IMR-90 (cell line): ENCODE measurements around the gene FKBP1B. TPM values are rescaled to one million over a fixed set of nuclear protein-coding genes. Genes with fewer than 3 reads are reported as not detected.

Source experiments
- ATAC-seq: fragments of 200-7000 bp; cut with Tn5 transposase; 2 replicates; pipeline ENCODE4 v1.9.1; 2020; ENCODE audit warnings: low read depth, mild to moderate bottlenecking, moderate library complexity
- BruUV-seq: library from RNA; stranded (reverse); fragments of 400-500 nt; replicated peaks from 2 replicates; lab custom pipeline; 2021; lab: Mats Ljungman, UMichigan
- CTCF ChIA-PET: fragments of 300-600 bp; formaldehyde crosslinking; extraction: SDS; loops from one replicate; lab custom pipeline; 2021; ENCODE audit warnings: antibody characterized with exemption; lab: Yijun Ruan, JAX
- POLR2A ChIA-PET: fragments of 300-600 bp; sonication (Branson Sonifier 250); formaldehyde crosslinking; loops from one replicate; lab custom pipeline; 2022; ENCODE audit warnings: antibody characterized with exemption; ENCODE audit not compliant: unreplicated experiment; lab: Charles Lee
- DNase-seq: peaks from one replicate; pipeline ENCODE4 v3.0.0; 2013
- H2AFZ ChIP-seq: replicated peaks from 2 replicates; pipeline ENCODE3; 2013; ENCODE audit warnings: low read length, mild to moderate bottlenecking; ENCODE audit not compliant: poor library complexity
- H2AK5ac ChIP-seq: 2 replicates; pipeline ENCODE4 v1.6.1; 2013; ENCODE audit warnings: low read depth, low read length, inconsistent platforms
- H2AK9ac ChIP-seq: replicated peaks from 2 replicates; pipeline ENCODE3; 2013; ENCODE audit warnings: mild to moderate bottlenecking, low read depth, low read length, moderate library complexity; ENCODE audit not compliant: poor library complexity
- H2BK120ac ChIP-seq: 2 replicates; pipeline ENCODE4 v1.6.1; 2013; ENCODE audit warnings: low read depth, low read length, inconsistent platforms
- H2BK15ac ChIP-seq: 3 replicates; pipeline ENCODE4 v1.6.1; 2013; ENCODE audit warnings: low read depth, low read length, inconsistent platforms
- H2BK20ac ChIP-seq: 2 replicates; pipeline ENCODE4 v1.6.1; 2013; ENCODE audit warnings: low read depth, mild to moderate bottlenecking, inconsistent platforms, low read length, moderate library complexity
- H2BK5ac ChIP-seq: 2 replicates; pipeline ENCODE4 v1.6.1; 2013; ENCODE audit warnings: mild to moderate bottlenecking, low read depth, low read length, inconsistent platforms; ENCODE audit not compliant: poor library complexity, severe bottlenecking
- H3K14ac ChIP-seq: replicated peaks from 2 replicates; pipeline ENCODE4 v1.6.1; 2013; ENCODE audit warnings: low read depth, low read length, inconsistent platforms
- H3K18ac ChIP-seq: 2 replicates; pipeline ENCODE4 v1.6.1; 2013; ENCODE audit warnings: low read depth, low read length, control low read depth
- H3K23ac ChIP-seq: 2 replicates; pipeline ENCODE4 v1.6.1; 2013; ENCODE audit warnings: low read depth, low read length, inconsistent platforms
- H3K27ac ChIP-seq: 2 replicates; pipeline ENCODE4 v1.5.1; 2013; ENCODE audit warnings: mild to moderate bottlenecking, control low read depth, low read length; ENCODE audit not compliant: insufficient read depth
- H3K27me3 ChIP-seq: 2 replicates; pipeline ENCODE4 v1.6.1; 2013; ENCODE audit warnings: low read length; ENCODE audit not compliant: control insufficient read depth, insufficient read depth
- H3K36me3 ChIP-seq: 2 replicates; pipeline ENCODE4 v1.6.1; 2013; ENCODE audit warnings: low read length, mixed read lengths; ENCODE audit not compliant: control insufficient read depth, insufficient read depth
- H3K4ac ChIP-seq: 2 replicates; pipeline ENCODE4 v1.6.1; 2013; ENCODE audit warnings: low read depth, low read length, inconsistent platforms
- H3K4me1 ChIP-seq: 2 replicates; pipeline ENCODE4 v1.6.1; 2013; ENCODE audit warnings: low read length, mixed read lengths; ENCODE audit not compliant: control insufficient read depth, insufficient read depth
- H3K4me2 ChIP-seq: 2 replicates; pipeline ENCODE4 v1.6.1; 2013; ENCODE audit warnings: low read depth, mild to moderate bottlenecking, control low read depth, low read length, moderate library complexity
- H3K4me3 ChIP-seq: 2 replicates; pipeline ENCODE4 v1.5.1; 2013; ENCODE audit warnings: low read depth, mild to moderate bottlenecking, control low read depth, low read length, moderate library complexity; ENCODE audit not compliant: insufficient read depth
- H3K56ac ChIP-seq: 2 replicates; pipeline ENCODE4 v1.6.1; 2013; ENCODE audit warnings: low read length, inconsistent platforms; ENCODE audit not compliant: insufficient read depth; ENCODE audit errors: extremely low read depth
- H3K79me1 ChIP-seq, 2 experiments: 2 replicates each; pipeline ENCODE4 v1.6.1; 2013; ENCODE audit warnings: low read length in 2 of 2, inconsistent platforms in 1 of 2, low read depth in 1 of 2
- H3K9ac ChIP-seq: 2 replicates; pipeline ENCODE4 v1.6.1; 2013; ENCODE audit warnings: low read depth, low read length, control low read depth
- H3K9me1 ChIP-seq: 2 replicates; pipeline ENCODE4 v1.6.1; 2013; ENCODE audit warnings: low read length, inconsistent platforms; ENCODE audit not compliant: insufficient read depth
- H3K9me3 ChIP-seq: 2 replicates; pipeline ENCODE4 v1.6.1; 2013; ENCODE audit warnings: low read length; ENCODE audit not compliant: control insufficient read depth, insufficient read depth
- H4K20me1 ChIP-seq: 2 replicates; pipeline ENCODE4 v1.6.1; 2013; ENCODE audit warnings: low read length, inconsistent platforms; ENCODE audit not compliant: insufficient read depth
- H4K5ac ChIP-seq: 2 replicates; pipeline ENCODE4 v1.6.1; 2013; ENCODE audit warnings: mild to moderate bottlenecking, low read depth, low read length, control low read depth
- H4K8ac ChIP-seq, 2 experiments: 2 replicates each; pipeline ENCODE4 v1.6.1; 2013; ENCODE audit warnings: low read depth in 2 of 2, low read length in 2 of 2, control low read depth in 1 of 2, inconsistent platforms in 1 of 2
- H4K91ac ChIP-seq: 2 replicates; pipeline ENCODE4 v1.6.1; 2013; ENCODE audit warnings: low read depth, low read length, inconsistent platforms; ENCODE audit not compliant: insufficient read depth
- BHLHE40 ChIP-seq: fragments of 150-350 bp; IDR thresholded peaks from 2 replicates; pipeline ENCODE4 v1.6.1; 2016; ENCODE audit warnings: mild to moderate bottlenecking, low read depth, low read length
- CEBPB ChIP-seq: IDR thresholded peaks from 2 replicates; pipeline ENCODE4 v1.6.1; 2012; ENCODE audit warnings: low read depth, low read length, improper control_type of control experiment
- CHD1 ChIP-seq: IDR thresholded peaks from 2 replicates; pipeline ENCODE4 v1.6.1; 2012; ENCODE audit warnings: low read depth, low read length, improper control_type of control experiment
- FOS ChIP-seq: fragments of 150-350 bp; IDR thresholded peaks from 2 replicates; pipeline ENCODE4 v1.6.1; 2016; ENCODE audit warnings: low read depth, low read length
- MAFK ChIP-seq: IDR thresholded peaks from 2 replicates; pipeline ENCODE4 v1.6.1; 2012; ENCODE audit warnings: low read depth, low read length, improper control_type of control experiment
- MAZ ChIP-seq: IDR thresholded peaks from 2 replicates; pipeline ENCODE4 v1.6.1; 2012; ENCODE audit warnings: low read depth, mild to moderate bottlenecking, low read length, improper control_type of control experiment, moderate library complexity, borderline replicate concordance
- MXI1 ChIP-seq: IDR thresholded peaks from 2 replicates; pipeline ENCODE4 v1.6.1; 2012; ENCODE audit warnings: low read depth, mild to moderate bottlenecking, low read length, moderate library complexity, borderline replicate concordance
- NFE2L2 ChIP-seq: fragments of 150-350 bp; IDR thresholded peaks from 2 replicates; pipeline ENCODE4 v1.6.1; 2016; ENCODE audit warnings: low read depth, mild to moderate bottlenecking, low read length
- POLR2A ChIP-seq: IDR thresholded peaks from 2 replicates; pipeline ENCODE4 v1.6.1; 2012; ENCODE audit warnings: mild to moderate bottlenecking, low read depth, low read length
- RAD21 ChIP-seq: IDR thresholded peaks from 2 replicates; pipeline ENCODE4 v1.6.1; 2012; ENCODE audit warnings: low read length, improper control_type of control experiment
- RCOR1 ChIP-seq: IDR thresholded peaks from 2 replicates; pipeline ENCODE4 v1.6.1; 2012; ENCODE audit warnings: mild to moderate bottlenecking, low read length, improper control_type of control experiment; ENCODE audit not compliant: insufficient replicate concordance
- RFX5 ChIP-seq: IDR thresholded peaks from 2 replicates; pipeline ENCODE4 v1.8.0; 2012; ENCODE audit warnings: low read depth, mild to moderate bottlenecking, low read length, moderate library complexity
- SMC3 ChIP-seq: fragments of 150-350 bp; IDR thresholded peaks from 2 replicates; pipeline ENCODE4 v1.6.1; 2016; ENCODE audit warnings: low read depth, mild to moderate bottlenecking, antibody characterized with exemption, low read length, moderate library complexity
- WGBS, 2 experiments: methylation state at CpG; one replicate each; pipeline versions ENCODE4 v1.1.5 to v1.1.7; 2013; ENCODE audit warnings: missing lambda C conversion rate in 2 of 2; ENCODE audit not compliant: insufficient read length in 1 of 2; ENCODE audit errors: extremely low coverage in 2 of 2; 5-methylcytosine and 5-hydroxymethylcytosine counted together
- dilution Hi-C: fragments of 300-500 bp; cut with HindIII; formaldehyde crosslinking; loops from one replicate; pipeline ENCODE4 v1.14.3; 2018; ENCODE audit warnings: low sequenced_read_pairs; ENCODE audit not compliant: unreplicated experiment
- in situ Hi-C: fragments of 300-500 bp; cut with MboI; formaldehyde crosslinking; loops from 3 replicates; pipeline ENCODE4 v1.14.3; 2019; ENCODE audit warnings: low sequenced_read_pairs, inconsistent platforms, mixed read lengths
- intact Hi-C: fragments of 100-400 bp; cut with micrococcal nuclease; formaldehyde crosslinking; loops from 2 replicates; pipeline ENCODE4 v1.10.0; 2022
- polyA plus RNA-seq, 3 experiments: library from polyadenylated mRNA; depleted of rRNA; stranded (reverse); fragments of >200 nt; gene quantifications; 2 replicates each; pipeline ENCODE4 v1.2.3, GENCODE V29; 2012; ENCODE audit warnings: low replicate concordance in 1 of 3
- total RNA-seq: library from RNA; depleted of rRNA; stranded (reverse); fragments of >200 nt; gene quantifications from 2 replicates; pipeline ENCODE4 v1.2.3, GENCODE V29; 2012
- TF ChIP-seq, protein P1 (sequence below): fragments of 150-350 bp; IDR thresholded peaks from 2 replicates; pipeline ENCODE4 v1.6.1; 2016; ENCODE audit warnings: low read depth, mild to moderate bottlenecking, low read length, moderate library complexity, borderline replicate concordance
- TF ChIP-seq, protein P2 (sequence below): conservative IDR thresholded peaks from 2 replicates; pipeline ENCODE4 v1.5.1; 2012; ENCODE audit warnings: mild to moderate bottlenecking, low read depth, low read length, improper control_type of control experiment
- TF ChIP-seq, protein P3 (sequence below): fragments of 150-350 bp; IDR thresholded peaks from 2 replicates; pipeline ENCODE4 v1.6.1; 2017; ENCODE audit warnings: mild to moderate bottlenecking, antibody characterized with exemption, low read length, low read depth

The FKBP1B gene
- total and polyA plus RNA-seq, 2 of the 4 experiments (the other 2 are of a cell fraction) = 10.2 to 15.1 TPM

DNA sequence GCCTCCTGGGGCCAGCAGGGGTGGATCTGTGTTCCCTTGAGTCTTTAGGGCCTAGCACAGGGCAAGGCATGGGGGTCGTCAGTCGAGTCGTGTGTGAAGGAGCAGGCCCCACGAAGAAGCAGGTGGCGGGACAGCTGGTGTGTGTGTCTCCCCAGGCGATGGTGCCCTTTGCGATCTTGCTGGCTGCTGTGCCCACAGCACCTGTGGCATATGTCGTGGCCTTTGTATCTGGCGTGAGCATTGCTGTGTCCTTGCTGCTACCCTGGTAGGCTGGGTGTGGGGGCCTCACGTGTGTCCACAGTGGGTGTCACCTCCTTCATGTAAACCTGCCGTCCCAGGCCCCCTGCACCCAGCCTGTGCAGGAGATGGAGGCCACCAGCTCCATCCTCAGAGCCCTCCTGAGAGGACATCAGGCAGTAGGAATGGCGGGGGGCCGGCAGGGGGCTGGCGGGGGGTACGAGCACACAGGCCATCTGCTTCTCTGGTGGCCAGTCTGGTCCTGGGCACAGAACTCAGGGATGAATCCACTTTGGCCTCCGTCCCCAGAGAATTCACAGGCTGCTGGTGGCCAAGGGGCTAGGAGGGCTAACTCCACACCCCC, 26.5 kb upstream of the FKBP1B start:
- H3K18ac ChIP-seq = no peak overlapping the region
- no peak overlapping the region for H4K8ac ChIP-seq
- no peak overlapping the region for H2AK5ac ChIP-seq
- H3K27ac ChIP-seq = no peak overlapping the region
- dilution Hi-C loops (no loop called here), intact Hi-C loops (no loop called here), in situ Hi-C loops (no loop called here)
- no peak for ATAC-seq
- no peak overlapping the region for H2AFZ ChIP-seq
- no peak overlapping the region for H3K14ac ChIP-seq
- no peaks in the 10 kb centered on the region for H3K4me1 ChIP-seq
- POLR2A ChIA-PET = no interaction called here
- WGBS, 2 experiments = 89% methylated on average over 9 of the region's 16 CpGs; no CpG with 5 or more reads in 1 of the 2 experiments
- no peak overlapping the region for H3K4ac ChIP-seq
- no peak overlapping the region for H3K9ac ChIP-seq
- no peaks in the 10 kb centered on the region; the same call in 1 of the 2 replicates for H4K20me1 ChIP-seq
- H3K27me3 ChIP-seq = no peaks in the 10 kb centered on the region
- 0 out of 2 replicates have a peak, but pooled peaks cover 9% of the 10 kb centered on the region for H3K9me1 ChIP-seq
- BruUV-seq = no TSS peak
- CTCF ChIA-PET = no interaction called here
- no peak overlapping the region for H3K4me3 ChIP-seq
- H2BK15ac ChIP-seq = no peak overlapping the region
- H4K91ac ChIP-seq = no peak overlapping the region
- H3K56ac ChIP-seq = no peak overlapping the region
- no peaks in the 10 kb centered on the region for H3K9me3 ChIP-seq
- H3K79me1 ChIP-seq = peaks cover 0 to 12% of the 10 kb centered on the region in 2 experiments; a peak in 2 of 4 replicates
- no peak overlapping the region for H3K23ac ChIP-seq
- H2AK9ac ChIP-seq = no peak overlapping the region
- H3K36me3 ChIP-seq = peaks cover 11% of the 10 kb centered on the region
- no peak overlapping the region for H4K5ac ChIP-seq
- no peak overlapping the region for H3K4me2 ChIP-seq
- H2BK5ac ChIP-seq = no peak overlapping the region
- no peak overlapping the region for H2BK20ac ChIP-seq
- no peak overlapping the region for H2BK120ac ChIP-seq
- DNase-seq = no peak
- TF ChIP-seq, protein P1, sequence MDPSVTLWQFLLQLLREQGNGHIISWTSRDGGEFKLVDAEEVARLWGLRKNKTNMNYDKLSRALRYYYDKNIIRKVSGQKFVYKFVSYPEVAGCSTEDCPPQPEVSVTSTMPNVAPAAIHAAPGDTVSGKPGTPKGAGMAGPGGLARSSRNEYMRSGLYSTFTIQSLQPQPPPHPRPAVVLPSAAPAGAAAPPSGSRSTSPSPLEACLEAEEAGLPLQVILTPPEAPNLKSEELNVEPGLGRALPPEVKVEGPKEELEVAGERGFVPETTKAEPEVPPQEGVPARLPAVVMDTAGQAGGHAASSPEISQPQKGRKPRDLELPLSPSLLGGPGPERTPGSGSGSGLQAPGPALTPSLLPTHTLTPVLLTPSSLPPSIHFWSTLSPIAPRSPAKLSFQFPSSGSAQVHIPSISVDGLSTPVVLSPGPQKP = no peak
- TF ChIP-seq, protein P2, sequence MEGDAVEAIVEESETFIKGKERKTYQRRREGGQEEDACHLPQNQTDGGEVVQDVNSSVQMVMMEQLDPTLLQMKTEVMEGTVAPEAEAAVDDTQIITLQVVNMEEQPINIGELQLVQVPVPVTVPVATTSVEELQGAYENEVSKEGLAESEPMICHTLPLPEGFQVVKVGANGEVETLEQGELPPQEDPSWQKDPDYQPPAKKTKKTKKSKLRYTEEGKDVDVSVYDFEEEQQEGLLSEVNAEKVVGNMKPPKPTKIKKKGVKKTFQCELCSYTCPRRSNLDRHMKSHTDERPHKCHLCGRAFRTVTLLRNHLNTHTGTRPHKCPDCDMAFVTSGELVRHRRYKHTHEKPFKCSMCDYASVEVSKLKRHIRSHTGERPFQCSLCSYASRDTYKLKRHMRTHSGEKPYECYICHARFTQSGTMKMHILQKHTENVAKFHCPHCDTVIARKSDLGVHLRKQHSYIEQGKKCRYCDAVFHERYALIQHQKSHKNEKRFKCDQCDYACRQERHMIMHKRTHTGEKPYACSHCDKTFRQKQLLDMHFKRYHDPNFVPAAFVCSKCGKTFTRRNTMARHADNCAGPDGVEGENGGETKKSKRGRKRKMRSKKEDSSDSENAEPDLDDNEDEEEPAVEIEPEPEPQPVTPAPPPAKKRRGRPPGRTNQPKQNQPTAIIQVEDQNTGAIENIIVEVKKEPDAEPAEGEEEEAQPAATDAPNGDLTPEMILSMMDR = no peak
- no peak for TF ChIP-seq CHD1
- TF ChIP-seq RAD21 = no peak
- TF ChIP-seq NFE2L2 = no peak
- TF ChIP-seq RCOR1 = no peak
- TF ChIP-seq BHLHE40 = no peak
- no peak for TF ChIP-seq POLR2A
- no peak for TF ChIP-seq FOS
- TF ChIP-seq MAFK = no peak
- TF ChIP-seq MAZ = no peak
- no peak for TF ChIP-seq MXI1
- TF ChIP-seq, protein P3, sequence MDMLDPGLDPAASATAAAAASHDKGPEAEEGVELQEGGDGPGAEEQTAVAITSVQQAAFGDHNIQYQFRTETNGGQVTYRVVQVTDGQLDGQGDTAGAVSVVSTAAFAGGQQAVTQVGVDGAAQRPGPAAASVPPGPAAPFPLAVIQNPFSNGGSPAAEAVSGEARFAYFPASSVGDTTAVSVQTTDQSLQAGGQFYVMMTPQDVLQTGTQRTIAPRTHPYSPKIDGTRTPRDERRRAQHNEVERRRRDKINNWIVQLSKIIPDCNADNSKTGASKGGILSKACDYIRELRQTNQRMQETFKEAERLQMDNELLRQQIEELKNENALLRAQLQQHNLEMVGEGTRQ = no peak
- no peak for TF ChIP-seq CEBPB
- no peak for TF ChIP-seq RFX5
- no peak for TF ChIP-seq SMC3
